GM19397 (cell line): ENCODE results near the gene LHFPL5.

Experiments
- ATAC-seq: cut with Tn5 transposase; IDR thresholded peaks from one replicate; pipeline ENCODE4 v1.9.1; 2021; ENCODE audit warnings: mild to moderate bottlenecking, moderate library complexity; ENCODE audit not compliant: unreplicated experiment

The LHFPL5 gene

GRCh38 chr6:35850208-35850607 lies 45.1 kb downstream of the LHFPL5 start:
- no peak for ATAC-seq

DNA sequence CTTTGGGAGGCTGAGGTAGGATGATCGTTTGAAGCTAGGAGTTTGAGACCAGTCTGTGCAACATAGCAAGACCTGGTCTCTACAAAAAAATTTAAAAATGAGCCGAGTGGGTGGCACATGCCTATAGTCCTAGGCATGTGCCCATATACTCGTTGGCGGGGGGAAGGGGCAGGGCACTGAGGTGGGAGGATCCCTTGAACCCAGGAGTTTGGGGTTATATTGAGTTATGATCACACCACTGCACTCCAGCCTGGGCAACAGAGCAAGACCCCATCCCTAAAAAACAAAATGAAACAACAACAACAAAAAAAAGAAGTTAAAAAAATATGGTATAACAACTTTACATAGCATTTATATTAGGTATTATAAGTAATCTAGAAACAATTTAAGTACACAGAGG lies 47.8 kb downstream of the LHFPL5 start:
- no peak for ATAC-seq

GRCh38 chr6:35856250-35856649 lies 51.1 kb downstream of the LHFPL5 start:
- ATAC-seq, result no peak

- ATAC-seq, result no peak
These were observed 52.7 kb downstream of the LHFPL5 start for GRCh38 chr6:35857853-35858252.

DNA sequence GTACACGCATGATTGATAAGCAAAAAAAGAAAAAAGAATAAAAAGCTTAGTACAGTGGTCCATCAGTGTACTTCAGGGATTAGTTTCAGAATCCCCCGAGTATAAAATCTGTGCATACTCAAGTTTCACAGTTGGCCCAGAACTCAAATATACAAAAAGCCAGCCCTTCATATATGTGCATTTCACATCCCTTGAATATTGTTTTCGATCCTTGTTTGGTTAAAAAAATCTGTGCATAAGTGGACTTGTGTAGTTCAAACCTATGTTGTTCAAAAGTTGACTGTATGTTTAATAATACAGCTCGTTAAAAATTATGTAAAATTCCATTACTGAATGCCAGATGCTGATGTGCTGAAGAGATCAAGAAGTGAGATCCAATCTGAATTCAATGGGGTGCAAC lies 54.2 kb downstream of the LHFPL5 start:
- ATAC-seq, result no peak
